HepG2 (cell line): ENCODE data around the gene ANTKMT. TPM values are rescaled to one million over a fixed set of nuclear protein-coding genes. Genes with fewer than 3 reads are reported as not detected.

Source experiments
- ATAC-seq: fragments of 200-7000 bp; cut with Tn5 transposase; 3 replicates; pipeline ENCODE4 v1.9.1; 2020; ENCODE audit warnings: mild to moderate bottlenecking, moderate library complexity
- BruUV-seq: library from RNA; stranded (reverse); fragments of 400-500 nt; replicated peaks from 2 replicates; lab custom pipeline; 2021; lab: Mats Ljungman, UMichigan
- CTCF ChIA-PET: fragments of 300-600 bp; formaldehyde crosslinking; extraction: SDS; loops from one replicate; lab custom pipeline; 2021; ENCODE audit warnings: low total read pairs, inconsistent platforms, low intra/inter-chr PET ratio; lab: Yijun Ruan, JAX
- POLR2A ChIA-PET: fragments of 350-600 bp; sonication (Branson Sonifier 250); formaldehyde crosslinking; loops from one replicate; lab custom pipeline; 2020; ENCODE audit warnings: antibody characterized with exemption, inconsistent platforms; lab: Yijun Ruan, JAX
- DNase-seq: peaks from one replicate; pipeline ENCODE4 v3.0.0-alpha.2; 2015; ENCODE audit warnings: low spot score
- FAIRE-seq: peaks from 3 replicates; lab custom pipeline; 2011; peaks lifted over from hg19 to GRCh38; lab: Jason Lieb, UNC
- H2AFZ ChIP-seq: one replicate; pipeline ENCODE4 v1.6.1; 2011; ENCODE audit warnings: low read length, inconsistent platforms
- H3K27ac ChIP-seq: fragments of 300-600 bp; 3 replicates; pipeline ENCODE4 v1.8.0; 2011; ENCODE audit warnings: mixed run types, mild to moderate bottlenecking, mixed read lengths, low read length, inconsistent platforms; ENCODE audit not compliant: insufficient read depth; ENCODE audit errors: extremely low read length
- H3K27me3 ChIP-seq, 2 experiments: fragments of 200-600 bp in 1 of 2; 2 replicates in 1 of 2; 3 replicates in 1 of 2; pipeline versions ENCODE4 v1.6.0 to v1.8.0; 2011; ENCODE audit warnings: low read length in 2 of 2, mild to moderate bottlenecking in 2 of 2, moderate library complexity in 2 of 2, inconsistent platforms in 1 of 2; ENCODE audit not compliant: insufficient read depth in 2 of 2, control insufficient read depth in 1 of 2
- H3K36me3 ChIP-seq, 2 experiments: fragments of 200-600 bp in 1 of 2; replicated peaks in 1 of 2; 2 replicates in 1 of 2; 3 replicates in 1 of 2; pipeline versions ENCODE4 v1.5.1 to v1.8.0; 2011; ENCODE audit warnings: low read length in 2 of 2, inconsistent platforms in 1 of 2; ENCODE audit not compliant: insufficient read depth in 2 of 2, control insufficient read depth in 1 of 2
- H3K4me1 ChIP-seq: 2 replicates; pipeline ENCODE4 v1.5.1; 2012; ENCODE audit warnings: low read length, inconsistent platforms; ENCODE audit not compliant: insufficient read depth
- H3K4me2 ChIP-seq: 2 replicates; pipeline ENCODE4 v1.6.0; 2011; ENCODE audit warnings: low read depth, low read length, inconsistent platforms
- H3K4me3 ChIP-seq, 3 experiments: fragments of 200-600 bp in 1 of 3; sonication (generic), shearing (Covaris generic) in 1 of 3; replicated peaks in 1 of 3; 2 replicates each; pipeline ENCODE4 v1.5.1; 2011 to 2016; ENCODE audit warnings: low read length in 3 of 3, inconsistent platforms in 2 of 3, low read depth in 2 of 3, mild to moderate bottlenecking in 2 of 3, control low read depth in 1 of 3, mixed read lengths in 1 of 3; ENCODE audit not compliant: insufficient read depth in 1 of 3
- H3K79me2 ChIP-seq: one replicate; pipeline ENCODE4 v1.6.1; 2011; ENCODE audit warnings: low read length, inconsistent platforms; ENCODE audit not compliant: insufficient read depth
- H3K9ac ChIP-seq: 2 replicates; pipeline ENCODE4 v1.6.0; 2011; ENCODE audit warnings: mild to moderate bottlenecking, low read depth, low read length, inconsistent platforms; ENCODE audit not compliant: insufficient read depth
- H3K9me3 ChIP-seq: 2 replicates; pipeline ENCODE4 v1.5.1; 2012; ENCODE audit warnings: mild to moderate bottlenecking, low read length
- H4K20me1 ChIP-seq: 2 replicates; pipeline ENCODE4 v1.6.0; 2011; ENCODE audit warnings: inconsistent platforms, mild to moderate bottlenecking, low read length, moderate library complexity; ENCODE audit not compliant: insufficient read depth
- POLR2A ChIP-seq, 2 experiments: IDR thresholded peaks; 2 replicates each; pipeline ENCODE4 v1.6.1; 2011; ENCODE audit warnings: low read depth in 2 of 2, low read length in 2 of 2, mild to moderate bottlenecking in 1 of 2, moderate library complexity in 1 of 2; ENCODE audit not compliant: insufficient read depth in 1 of 2
- THAP11 ChIP-seq: IDR thresholded peaks from 2 replicates; pipeline ENCODE4 v1.6.1; 2016; ENCODE audit warnings: missing biosample characterization, missing genetic modification reagents
- ZNF678 ChIP-seq: sonication (generic); formaldehyde crosslinking; IDR thresholded peaks from 2 replicates; pipeline ENCODE4 v1.4.0; 2020; ENCODE audit warnings: mild to moderate bottlenecking, missing genetic modification reagents
- ZNF781 ChIP-seq: sonication (generic); formaldehyde crosslinking; IDR thresholded peaks from 2 replicates; pipeline ENCODE4 v1.5.1; 2020; ENCODE audit warnings: borderline replicate concordance, mild to moderate bottlenecking, missing genetic modification reagents; ENCODE audit errors: not compliant biosample characterization
- whole genome bisulfite sequencing: methylation state at CpG from one replicate; pipeline ENCODE4 v1.1.6; 2017; ENCODE audit warnings: low lambda C conversion rate; 5-methylcytosine and 5-hydroxymethylcytosine counted together
- in situ Hi-C: cut with HindIII; loops from 2 replicates; pipeline ENCODE4 v1.10.0; 2017; ENCODE audit warnings: low pct_unique_long_range_greater_than_20kb; ENCODE audit not compliant: extremely low pct_ligation_motif_present
- intact Hi-C: fragments of 100-400 bp; cut with micrococcal nuclease; formaldehyde crosslinking; loops from one replicate; pipeline ENCODE4 v1.10.0; 2022; ENCODE audit not compliant: unreplicated experiment
- polyA plus RNA-seq, 8 experiments: library from polyadenylated mRNA; depleted of rRNA in 3 of 8; stranded (reverse) in 7 of 8; unstranded in 1 of 8; fragments of >200 nt; fragmentation: Illumina TruSeq in 4 of 8; extraction: Trizol in 4 of 8; gene quantifications; 2 replicates each; pipeline versions ENCODE4 v1.2.1 to v1.2.3, GENCODE V29; 2011 to 2016; ENCODE audit warnings: low read depth in 4 of 8, missing spikeins in 1 of 8, mixed read lengths in 1 of 8; ENCODE audit not compliant: insufficient read depth in 1 of 8
- total RNA-seq, 5 experiments: library from RNA; depleted of rRNA; stranded (reverse); fragments of >200 nt; fragmentation: Illumina TruSeq; extraction: Trizol; gene quantifications; 2 replicates each; pipeline ENCODE4 v1.2.3, GENCODE V29; 2016; ENCODE audit warnings: low read depth in 1 of 5
- TF ChIP-seq, protein P1 (sequence below): sonication (generic); formaldehyde crosslinking; IDR thresholded peaks from 2 replicates; pipeline ENCODE4 v1.4.0; 2020; ENCODE audit warnings: low read depth, missing genetic modification reagents

The ANTKMT gene
- total and polyA plus RNA-seq, 2 of the 13 experiments (the other 11 are each of a cell fraction or from before 2014, with no cell fraction given) = 7.5 to 47.8 TPM

DNA sequence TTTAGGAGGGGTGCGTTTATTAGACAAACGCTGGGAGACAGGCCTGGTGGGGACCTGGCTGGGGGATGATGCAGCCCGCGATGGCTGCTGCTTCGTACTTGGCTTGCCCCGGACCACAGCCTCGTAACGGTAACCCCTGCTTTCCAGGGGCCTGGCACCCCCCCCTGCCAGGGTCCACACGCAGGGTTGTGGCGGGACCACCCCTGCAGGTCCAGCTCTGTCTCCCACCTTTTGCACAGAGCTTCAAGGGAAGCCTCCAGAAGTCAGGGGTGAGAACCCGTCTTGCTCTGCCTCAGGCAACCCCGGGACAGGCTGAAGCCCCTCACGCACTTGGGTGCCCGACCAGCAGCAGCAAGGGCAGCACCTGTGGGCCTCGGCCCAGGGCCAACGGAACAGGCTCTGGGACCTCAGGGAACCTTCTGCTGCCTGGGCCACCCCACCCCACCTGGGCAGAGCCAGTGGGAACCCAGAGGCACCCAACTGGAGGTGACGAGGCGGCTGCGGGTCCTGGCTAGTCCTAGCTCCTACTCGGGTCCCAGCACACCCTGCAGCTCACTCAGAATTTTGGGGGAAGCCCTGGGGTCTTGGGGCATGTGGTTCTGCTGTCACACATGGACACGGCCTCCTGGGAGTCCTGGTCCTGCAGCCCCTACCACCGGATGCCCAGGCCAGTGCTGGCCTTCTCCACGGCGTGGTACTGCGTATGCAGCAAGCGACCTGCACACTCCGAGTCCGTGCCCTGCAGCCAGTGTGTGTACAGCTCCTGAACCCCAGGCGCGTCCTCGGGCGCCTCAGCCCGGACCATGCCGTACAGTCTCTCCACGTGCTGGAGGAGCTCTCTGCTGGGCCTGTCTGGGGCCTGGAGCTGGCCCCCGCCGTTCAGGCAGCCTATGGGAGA, 9.1 kb downstream of the ANTKMT start (continued):
- TF ChIP-seq, protein P1, sequence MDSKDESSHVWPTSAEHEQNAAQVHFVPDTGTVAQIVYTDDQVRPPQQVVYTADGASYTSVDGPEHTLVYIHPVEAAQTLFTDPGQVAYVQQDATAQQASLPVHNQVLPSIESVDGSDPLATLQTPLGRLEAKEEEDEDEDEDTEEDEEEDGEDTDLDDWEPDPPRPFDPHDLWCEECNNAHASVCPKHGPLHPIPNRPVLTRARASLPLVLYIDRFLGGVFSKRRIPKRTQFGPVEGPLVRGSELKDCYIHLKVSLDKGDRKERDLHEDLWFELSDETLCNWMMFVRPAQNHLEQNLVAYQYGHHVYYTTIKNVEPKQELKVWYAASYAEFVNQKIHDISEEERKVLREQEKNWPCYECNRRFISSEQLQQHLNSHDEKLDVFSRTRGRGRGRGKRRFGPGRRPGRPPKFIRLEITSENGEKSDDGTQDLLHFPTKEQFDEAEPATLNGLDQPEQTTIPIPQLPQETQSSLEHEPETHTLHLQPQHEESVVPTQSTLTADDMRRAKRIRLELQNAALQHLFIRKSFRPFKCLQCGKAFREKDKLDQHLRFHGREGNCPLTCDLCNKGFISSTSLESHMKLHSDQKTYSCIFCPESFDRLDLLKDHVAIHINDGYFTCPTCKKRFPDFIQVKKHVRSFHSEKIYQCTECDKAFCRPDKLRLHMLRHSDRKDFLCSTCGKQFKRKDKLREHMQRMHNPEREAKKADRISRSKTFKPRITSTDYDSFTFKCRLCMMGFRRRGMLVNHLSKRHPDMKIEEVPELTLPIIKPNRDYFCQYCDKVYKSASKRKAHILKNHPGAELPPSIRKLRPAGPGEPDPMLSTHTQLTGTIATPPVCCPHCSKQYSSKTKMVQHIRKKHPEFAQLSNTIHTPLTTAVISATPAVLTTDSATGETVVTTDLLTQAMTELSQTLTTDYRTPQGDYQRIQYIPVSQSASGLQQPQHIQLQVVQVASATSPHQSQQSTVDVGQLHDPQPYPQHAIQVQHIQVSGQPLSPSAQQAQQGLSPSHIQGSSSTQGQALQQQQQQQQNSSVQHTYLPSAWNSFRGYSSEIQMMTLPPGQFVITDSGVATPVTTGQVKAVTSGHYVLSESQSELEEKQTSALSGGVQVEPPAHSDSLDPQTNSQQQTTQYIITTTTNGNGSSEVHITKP (CRISPR knock-in tag) = no peak
- TF ChIP-seq ZNF678 (CRISPR knock-in tag) = no peak
- no peak for TF ChIP-seq ZNF781
- TF ChIP-seq, all 625 proteins: peak for 3

DNA sequence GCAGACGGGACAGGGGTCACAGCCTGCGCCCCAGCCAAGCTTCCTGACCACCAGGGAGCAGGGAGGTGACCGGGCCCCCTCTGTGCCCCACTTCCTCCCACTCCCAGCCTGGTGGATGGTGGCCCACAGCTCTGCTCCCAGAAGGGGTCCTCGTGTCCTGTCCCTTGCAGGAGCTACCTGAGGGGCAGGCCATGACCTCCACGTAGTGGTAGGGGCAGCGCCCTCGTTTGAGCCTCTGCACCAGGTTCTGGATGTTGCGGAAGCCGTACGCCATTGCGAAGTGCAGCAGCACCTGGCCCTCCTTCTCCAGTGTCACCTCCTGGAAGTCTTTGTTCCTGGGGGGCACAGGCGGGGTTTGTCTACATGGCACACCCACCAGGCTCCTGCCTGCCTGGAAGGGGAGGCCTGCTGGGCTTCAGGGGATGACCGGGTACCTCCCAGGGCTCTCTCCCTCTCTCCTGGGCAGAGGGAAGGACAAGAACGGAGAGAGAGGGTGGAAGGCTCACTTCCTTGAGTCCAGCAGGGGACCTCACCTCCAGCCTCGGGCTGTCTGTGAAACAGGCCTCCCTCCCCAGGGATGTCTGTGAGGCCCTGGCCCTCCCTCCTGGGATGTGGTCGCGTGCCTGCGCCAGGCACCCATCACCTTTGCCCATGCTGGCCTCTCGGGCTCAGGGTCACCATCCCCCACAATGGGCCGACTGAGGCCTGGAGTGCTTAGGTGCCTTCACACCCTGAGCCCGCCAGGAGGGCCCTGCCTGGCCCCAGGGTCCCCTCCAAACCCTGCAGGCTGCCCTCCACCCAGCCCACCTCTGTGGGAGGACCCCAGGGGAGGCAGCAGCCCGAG, 9.9 kb downstream of the ANTKMT start:
- WGBS = 90% methylated on average over 7 of the region's 22 CpGs
- intact Hi-C loops = no loop called here
- FAIRE-seq = no peak
- ATAC-seq = no peak
- H3K27me3 ChIP-seq = peaks cover 0 to 3% of the 10 kb centered on the region in 2 experiments; a peak in 1 of 5 replicates
- H3K27ac ChIP-seq = no peak overlapping the region
- H3K36me3 ChIP-seq = peaks cover 3 to 15% of the 10 kb centered on the region in 2 experiments; a peak in 2 of 5 replicates
- no peak overlapping the region for H3K9ac ChIP-seq
- peaks cover 11% of the 10 kb centered on the region for H3K4me1 ChIP-seq
- no TSS peak for BruUV-seq
- CTCF ChIA-PET = no interaction called here
- H3K9me3 ChIP-seq = no peaks in the 10 kb centered on the region
- 0 out of 2 replicates have a peak, but pooled peaks cover 2% of the 10 kb centered on the region for H4K20me1 ChIP-seq
- H3K79me2 ChIP-seq = no peaks in the 10 kb centered on the region
- TF ChIP-seq POLR2A (IDR thresholded peaks at IDR 0.05; ENCODE audit: insufficient read depth in 1 of 2, low read depth in 2 of 2, low read length in 2 of 2) (0 out of 4 replicates have a peak, but pooled peaks of 1 of the 2 experiments have one; percentile 8), THAP11 (CRISPR knock-in tag) (no peak)
- TF ChIP-seq, all 625 proteins: peak for 1
- no peak overlapping the region for H3K4me3 ChIP-seq
- in situ Hi-C loops = no loop called here
- no peak overlapping the region for H3K4me2 ChIP-seq
- no peak for DNase-seq
- POLR2A ChIA-PET = interaction anchor here (2.0 kb wide), 1 partner anchor 10 kb away, joined by 7 read pairs; the partner anchor contains the start of gene ANTKMT
- H2AFZ ChIP-seq = no peak overlapping the region
